SU-DHL-6 (cell line): Measurements from ENCODE around the gene COX10.
"Not testable (repeated sequence)": the region's sequence is repeated elsewhere in the genome, so short reads cannot be mapped to it uniquely, and the experiment has no call there.

ENCODE experiments used
- H2AFZ ChIP-seq: fragments of 200-600 bp; sonication (generic); 2 replicates; pipeline ENCODE4 v1.6.1; 2014; ENCODE audit warnings: low read depth, mild to moderate bottlenecking, moderate library complexity, mixed read lengths, antibody characterized with exemption, low read length; ENCODE audit not compliant: severe bottlenecking
- H3F3A ChIP-seq: fragments of 200-600 bp; shearing (Covaris generic); 2 replicates; pipeline ENCODE4 v1.6.0; 2016; ENCODE audit warnings: antibody characterized with exemption, mild to moderate bottlenecking; ENCODE audit not compliant: insufficient read depth
- H3K27ac ChIP-seq: fragments of 200-600 bp; sonication (generic); 2 replicates; pipeline ENCODE4 v1.5.1; 2016; ENCODE audit warnings: low read depth, mild to moderate bottlenecking, low read length, moderate library complexity, mixed read lengths
- H3K27me3 ChIP-seq: fragments of 200-600 bp; sonication (generic), shearing (Covaris generic); 2 replicates; pipeline ENCODE4 v1.6.0; 2014; ENCODE audit warnings: mild to moderate bottlenecking, low read length
- H3K36me3 ChIP-seq: fragments of 200-600 bp; sonication (generic); 2 replicates; pipeline ENCODE4 v1.6.1; 2014; ENCODE audit warnings: mild to moderate bottlenecking, low read length, mixed read lengths
- H3K4me2 ChIP-seq: fragments of 300-600, 200-600 bp; shearing (Covaris generic), sonication (generic); 2 replicates; pipeline ENCODE4 v1.6.0; 2014; ENCODE audit warnings: low read length, low read depth, mild to moderate bottlenecking; ENCODE audit not compliant: poor library complexity, severe bottlenecking
- H3K4me3 ChIP-seq: fragments of 200-600 bp; sonication (generic); 2 replicates; pipeline ENCODE4 v1.5.1; 2014; ENCODE audit warnings: antibody characterized with exemption, low read length, mild to moderate bottlenecking, mixed read lengths; ENCODE audit not compliant: insufficient read depth, poor library complexity, severe bottlenecking
- H3K79me2 ChIP-seq: fragments of 200-600 bp; sonication (generic); 2 replicates; pipeline ENCODE4 v1.6.1; 2014; ENCODE audit warnings: mild to moderate bottlenecking, low read length, moderate library complexity; ENCODE audit not compliant: insufficient read depth
- H3K9ac ChIP-seq: fragments of 200-600 bp; sonication (generic); 2 replicates; pipeline ENCODE4 v1.7.0; 2014; ENCODE audit warnings: mild to moderate bottlenecking, low read length
- H3K9me2 ChIP-seq: fragments of 200-600 bp; sonication (generic); replicated peaks from 2 replicates; pipeline ENCODE4 v1.6.1; 2014; ENCODE audit warnings: low read length; ENCODE audit not compliant: insufficient read depth
- H3K9me3 ChIP-seq: fragments of 200-600 bp; sonication (generic); 2 replicates; pipeline ENCODE4 v1.6.1; 2014; ENCODE audit warnings: low read length, mixed read lengths; ENCODE audit not compliant: insufficient read depth
- H4K20me1 ChIP-seq: fragments of 200-600 bp; sonication (generic); 2 replicates; pipeline ENCODE4 v1.6.1; 2014; ENCODE audit warnings: low read depth, mild to moderate bottlenecking, antibody characterized with exemption, low read length, moderate library complexity, mixed read lengths
- EZH2phosphoT487 ChIP-seq: fragments of 200-600 bp; sonication (generic), shearing (Covaris generic); conservative IDR thresholded peaks from 2 replicates; pipeline ENCODE4 v1.6.1; 2018; ENCODE audit warnings: mild to moderate bottlenecking, antibody characterized with exemption, low read length, moderate library complexity, mixed read lengths
- TF ChIP-seq, protein P1 (sequence below): fragments of 200-600 bp; sonication (generic); IDR thresholded peaks from one replicate; pipeline ENCODE4 v1.5.1; 2017; ENCODE audit warnings: antibody characterized with exemption, mild to moderate bottlenecking, low read length, moderate library complexity; ENCODE audit not compliant: insufficient read depth, poor library complexity, severe bottlenecking

COX10 gene

DNA sequence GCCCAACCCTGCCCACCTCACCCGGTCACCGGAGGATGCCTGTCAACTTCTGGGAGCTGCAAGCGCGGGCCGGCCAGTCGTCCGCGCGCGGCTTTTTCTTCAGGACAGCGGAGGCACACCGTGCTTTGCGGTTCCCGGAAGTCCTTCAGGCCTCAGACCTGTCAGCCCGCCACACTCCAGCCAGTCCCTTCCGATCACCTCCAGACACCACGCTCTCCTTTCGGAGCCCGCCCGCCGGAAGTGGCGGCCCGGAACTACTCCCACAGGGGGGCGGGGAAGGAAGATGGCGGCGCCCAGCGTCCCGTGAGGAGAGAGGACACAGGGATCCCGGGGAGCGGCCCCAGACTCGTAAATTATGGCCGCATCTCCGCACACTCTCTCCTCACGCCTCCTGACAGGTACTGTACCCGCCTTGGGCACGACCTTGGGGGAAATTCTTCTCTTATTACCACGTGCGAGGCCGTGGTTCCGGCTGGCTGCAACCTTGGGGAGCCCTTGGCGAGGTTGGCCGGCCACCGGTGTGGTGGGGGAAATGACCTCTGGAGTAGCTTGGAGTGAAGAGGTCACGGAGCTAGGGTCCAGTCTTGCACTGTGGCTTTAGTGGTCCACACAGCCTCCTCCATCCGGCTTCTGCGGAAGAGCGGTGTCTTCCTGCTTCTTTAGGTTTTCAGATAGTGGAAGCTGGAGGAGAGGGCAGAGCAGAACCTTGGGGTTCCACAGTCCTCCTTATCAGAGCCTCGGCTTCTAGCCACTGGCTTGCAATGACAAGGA, at the start of gene COX10:
COX10 (plus strand) TSS at position 254 of the 771 bp plus-strand sequence; CDS start at position 356, 102 bp downstream.
- peak within 1 kb of the TSS; percentile 97 for H3K4me3 ChIP-seq
- no peaks in the 10 kb centered on the region for H3F3A ChIP-seq
- peak within 1 kb of the TSS; percentile 96 for H2AFZ ChIP-seq
- peaks cover 89% of the 10 kb centered on the region for H3K79me2 ChIP-seq
- H3K4me2 ChIP-seq = peak within 1 kb of the TSS; percentile 93
- H3K27ac ChIP-seq = peak within 1 kb of the TSS; percentile 63
- no peaks in the 10 kb centered on the region for H3K27me3 ChIP-seq
- TF ChIP-seq EZH2phosphoT487 = no peak
- TF ChIP-seq, protein P1, sequence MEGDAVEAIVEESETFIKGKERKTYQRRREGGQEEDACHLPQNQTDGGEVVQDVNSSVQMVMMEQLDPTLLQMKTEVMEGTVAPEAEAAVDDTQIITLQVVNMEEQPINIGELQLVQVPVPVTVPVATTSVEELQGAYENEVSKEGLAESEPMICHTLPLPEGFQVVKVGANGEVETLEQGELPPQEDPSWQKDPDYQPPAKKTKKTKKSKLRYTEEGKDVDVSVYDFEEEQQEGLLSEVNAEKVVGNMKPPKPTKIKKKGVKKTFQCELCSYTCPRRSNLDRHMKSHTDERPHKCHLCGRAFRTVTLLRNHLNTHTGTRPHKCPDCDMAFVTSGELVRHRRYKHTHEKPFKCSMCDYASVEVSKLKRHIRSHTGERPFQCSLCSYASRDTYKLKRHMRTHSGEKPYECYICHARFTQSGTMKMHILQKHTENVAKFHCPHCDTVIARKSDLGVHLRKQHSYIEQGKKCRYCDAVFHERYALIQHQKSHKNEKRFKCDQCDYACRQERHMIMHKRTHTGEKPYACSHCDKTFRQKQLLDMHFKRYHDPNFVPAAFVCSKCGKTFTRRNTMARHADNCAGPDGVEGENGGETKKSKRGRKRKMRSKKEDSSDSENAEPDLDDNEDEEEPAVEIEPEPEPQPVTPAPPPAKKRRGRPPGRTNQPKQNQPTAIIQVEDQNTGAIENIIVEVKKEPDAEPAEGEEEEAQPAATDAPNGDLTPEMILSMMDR = no peak
- H3K9me2 ChIP-seq = no peaks in the 10 kb centered on the region
- peaks cover 4% of the 10 kb centered on the region; the same call in 1 of the 2 replicates for H3K9me3 ChIP-seq
- H3K9ac ChIP-seq = peak within 1 kb of the TSS; percentile 96
- peaks cover 26% of the 10 kb centered on the region for H3K36me3 ChIP-seq
- H4K20me1 ChIP-seq = no peaks in the 10 kb centered on the region

DNA sequence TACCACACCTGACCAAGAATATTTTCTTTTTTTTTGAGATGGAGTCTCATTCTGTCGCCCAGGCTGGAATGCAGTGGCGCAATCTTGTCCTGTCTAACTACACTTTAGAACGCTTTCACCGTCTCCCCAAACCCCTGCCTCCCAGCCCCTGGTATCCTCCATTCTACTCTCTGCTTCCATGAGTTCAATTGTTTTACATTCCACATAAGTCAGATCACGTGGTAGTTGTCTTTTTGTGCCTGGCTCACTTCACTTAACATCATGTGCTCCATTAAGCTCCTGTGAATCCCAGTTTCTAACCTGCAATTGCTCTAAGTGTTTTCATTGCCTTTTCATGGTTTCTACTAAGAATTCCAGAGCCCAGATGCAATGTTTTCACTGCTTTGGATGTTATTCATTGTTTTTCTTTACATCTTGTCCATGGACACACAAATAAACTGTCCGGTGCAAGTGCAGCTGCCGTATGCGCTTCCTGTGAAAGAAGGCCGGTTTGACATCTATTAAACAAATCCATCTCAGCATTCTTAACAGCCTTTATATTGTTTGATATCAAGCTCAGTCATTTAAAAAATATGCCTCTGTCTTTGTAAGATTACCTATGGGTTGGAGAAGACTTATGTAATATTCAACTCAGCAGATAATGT, 47.5 kb upstream of the COX10 start:
- not testable (repeated sequence) for H3K27me3 ChIP-seq, H3K9me2 ChIP-seq, H3K4me3 ChIP-seq, H3F3A ChIP-seq, H4K20me1 ChIP-seq, H3K4me2 ChIP-seq, H3K9me3 ChIP-seq, H3K27ac ChIP-seq, H2AFZ ChIP-seq, H3K79me2 ChIP-seq, H3K9ac ChIP-seq, H3K36me3 ChIP-seq

DNA sequence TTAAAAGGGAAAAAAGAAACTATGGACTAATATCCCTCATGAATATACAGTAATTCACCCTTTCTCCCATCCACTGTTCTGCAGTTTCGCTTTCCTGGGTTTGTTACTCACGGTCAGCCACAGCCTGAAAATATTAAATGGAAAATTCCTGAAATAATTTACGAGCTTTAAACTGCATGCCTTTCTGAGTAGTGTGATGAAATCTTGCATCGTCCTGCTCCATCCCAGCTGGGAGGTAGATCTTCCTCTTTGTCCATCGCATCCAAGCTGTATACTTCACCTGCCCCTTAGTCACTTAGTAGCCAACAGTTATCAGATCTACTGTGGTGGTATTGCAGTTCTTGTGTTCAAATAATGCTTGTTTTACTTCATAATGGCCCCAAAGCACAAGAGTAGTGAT, 39.5 kb upstream of the COX10 start:
- not testable (repeated sequence) for H3K9me2 ChIP-seq, H3K4me3 ChIP-seq, H4K20me1 ChIP-seq, H3K9ac ChIP-seq, H3K4me2 ChIP-seq, H3K9me3 ChIP-seq, H3K27me3 ChIP-seq, H3K79me2 ChIP-seq, H2AFZ ChIP-seq, H3F3A ChIP-seq, H3K27ac ChIP-seq
- peaks cover 27% of the 10 kb centered on the region; the same call in 1 of the 2 replicates for H3K36me3 ChIP-seq

DNA sequence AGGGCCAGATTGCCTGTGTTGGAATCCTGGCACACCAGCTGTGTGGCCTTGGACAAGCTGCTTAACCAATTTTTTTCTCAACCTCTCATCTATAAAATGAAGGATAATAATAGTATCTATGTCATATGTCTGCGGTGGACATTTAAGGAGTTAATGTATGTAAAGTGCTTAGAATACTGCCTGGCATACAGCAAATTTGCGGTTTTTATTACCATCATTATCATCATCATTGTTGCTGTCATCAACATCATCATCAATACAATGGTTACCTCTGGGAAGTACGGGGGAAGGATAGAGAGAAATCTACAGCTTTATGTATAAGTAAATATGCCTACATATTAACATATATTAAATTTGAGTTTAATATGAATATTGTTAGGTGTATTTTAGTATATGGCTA, 37.1 kb upstream of the COX10 start:
- H3K9me2 ChIP-seq = no peaks in the 10 kb centered on the region
- peaks cover 5% of the 10 kb centered on the region; the same call in 1 of the 2 replicates for H3K79me2 ChIP-seq
- H3K27me3 ChIP-seq = no peaks in the 10 kb centered on the region
- H4K20me1 ChIP-seq = 0 out of 2 replicates have a peak, but pooled peaks cover 2% of the 10 kb centered on the region
- H3K4me3 ChIP-seq = no peak overlapping the region
- H3F3A ChIP-seq = no peaks in the 10 kb centered on the region
- no peak overlapping the region for H3K9ac ChIP-seq
- H3K36me3 ChIP-seq = peaks cover 27% of the 10 kb centered on the region; the same call in 1 of the 2 replicates
- H2AFZ ChIP-seq = no peak overlapping the region
- TF ChIP-seq EZH2phosphoT487 = no peak
- TF ChIP-seq, protein P1 = no peak
- no peaks in the 10 kb centered on the region for H3K9me3 ChIP-seq
- H3K4me2 ChIP-seq = no peak overlapping the region
- H3K27ac ChIP-seq = no peak overlapping the region
